NCI-H82 (cell line): ENCODE data around the gene DNAJC5.
A peak's percentile ranks its signal among the peaks of the same experiment; 100 is the strongest.
"Not testable (repeated sequence)": the region's sequence is repeated elsewhere in the genome, so short reads cannot be mapped to it uniquely, and the experiment has no call there.

ENCODE experiments used
- DNase-seq: peaks from one replicate; lab custom pipeline; 2025; lab: John Stamatoyannopoulos, UW

Gene DNAJC5

GRCh38 chr20:63955827-63956663 lies 61.1 kb downstream of the DNAJC5 start, which contains the start of gene UCKL1:
Gene UCKL1, minus strand, starts transcription at chr20:63956416. Its CDS starts 44 bp downstream, at chr20:63956372.
- peak; percentile 96 for DNase-seq

GRCh38 chr20:63956664-63957003 lies 61.7 kb downstream of the DNAJC5 start:
- DNase-seq, result no peak

GRCh38 chr20:63957004-63957689 lies 62.2 kb downstream of the DNAJC5 start:
- DNase-seq, result peak; percentile 93

- peak; percentile 82 for DNase-seq
Observed at GRCh38 chr20:63957690-63958441, 62.9 kb downstream of the DNAJC5 start.

GRCh38 chr20:63958471-63958870 lies 63.5 kb downstream of the DNAJC5 start:
- DNase-seq, result no peak

- no peak for DNase-seq
Observed at GRCh38 chr20:63958964-63959698, 64.2 kb downstream of the DNAJC5 start.

GRCh38 chr20:63959699-63960075 lies 64.8 kb downstream of the DNAJC5 start:
- no peak for DNase-seq

GRCh38 chr20:63960654-63961621 lies 66.0 kb downstream of the DNAJC5 start:
- DNase-seq, result not testable (repeated sequence)

GRCh38 chr20:63961664-63962425 lies 66.9 kb downstream of the DNAJC5 start:
- DNase-seq, result no peak

- DNase-seq, result no peak
Observed at GRCh38 chr20:63962426-63963347, 67.8 kb downstream of the DNAJC5 start.

- DNase-seq, result no peak
Observed at GRCh38 chr20:63963348-63963741, 68.4 kb downstream of the DNAJC5 start.

- DNase-seq, result no peak
Observed at GRCh38 chr20:63963784-63964301, 68.9 kb downstream of the DNAJC5 start.

GRCh38 chr20:63964412-63964811 lies 69.5 kb downstream of the DNAJC5 start:
- DNase-seq, result no peak

GRCh38 chr20:63966172-63966943 lies 71.4 kb downstream of the DNAJC5 start:
- DNase-seq, result no peak

- no peak for DNase-seq
Observed at GRCh38 chr20:63966944-63967322, 72.0 kb downstream of the DNAJC5 start.

- DNase-seq, result no peak
Observed at GRCh38 chr20:63967330-63968135, 72.6 kb downstream of the DNAJC5 start.
